HG03066 (cell line): ENCODE measurements around the gene UBAP2L.
A peak's percentile ranks its signal among the peaks of the same experiment; 100 is the strongest.
"Not testable (repeated sequence)": the region's sequence is repeated elsewhere in the genome, so short reads cannot be mapped to it uniquely, and the experiment has no call there.

Experiments
- ATAC-seq: cut with Tn5 transposase; IDR thresholded peaks from one replicate; pipeline ENCODE4 v1.9.1; 2021; ENCODE audit warnings: low read depth; ENCODE audit not compliant: unreplicated experiment

Gene UBAP2L

DNA sequence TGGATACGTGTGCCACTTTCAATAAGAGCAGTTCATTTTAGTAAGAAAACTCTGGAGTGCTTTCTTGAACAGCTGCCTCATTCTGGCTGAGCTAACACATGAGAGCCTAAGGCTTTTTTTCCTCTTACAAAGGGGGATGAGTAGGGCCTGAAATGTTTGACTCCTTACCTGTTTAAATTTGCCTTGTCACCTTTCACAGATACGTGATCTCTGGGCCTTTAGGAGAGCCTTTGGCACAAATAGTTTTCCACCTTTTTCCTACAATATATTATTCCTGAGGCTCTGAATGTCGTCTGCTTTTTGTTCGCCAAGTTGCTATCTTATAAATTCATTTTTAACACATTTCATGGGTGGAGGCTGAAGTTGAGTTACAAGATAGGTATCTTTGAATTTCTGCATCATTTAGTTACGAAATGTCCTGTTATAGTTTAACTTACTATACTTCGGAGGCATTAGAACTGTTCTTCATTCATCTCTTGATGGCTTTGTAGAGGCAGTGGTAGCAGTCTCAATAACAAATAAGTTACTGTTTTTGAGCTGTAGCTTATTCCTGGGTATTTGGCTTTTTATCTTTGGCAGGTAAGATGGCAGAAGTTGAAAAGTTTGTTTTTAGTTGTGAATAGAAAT is 17.2 kb downstream of the UBAP2L start:
- ATAC-seq = no peak

DNA sequence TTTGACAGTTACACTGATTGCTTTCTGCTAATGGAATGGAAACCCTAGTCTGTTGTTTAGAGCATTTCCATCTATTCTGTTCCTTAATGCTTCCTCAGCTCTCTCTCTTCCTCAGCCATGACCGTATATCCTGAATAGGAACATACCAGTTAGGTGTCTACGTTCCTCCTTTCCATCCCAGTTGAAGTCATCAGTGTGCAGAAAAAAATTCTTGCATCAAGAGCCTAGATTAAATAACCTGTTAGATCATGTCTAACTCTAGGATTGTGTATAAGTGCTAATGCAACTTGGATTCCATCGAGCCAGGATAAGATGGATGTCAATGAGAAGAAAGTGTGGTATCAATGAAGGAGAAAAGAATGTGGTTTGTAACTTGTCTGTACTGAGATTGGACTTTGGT is 18.7 kb downstream of the UBAP2L start:
- no peak for ATAC-seq

DNA sequence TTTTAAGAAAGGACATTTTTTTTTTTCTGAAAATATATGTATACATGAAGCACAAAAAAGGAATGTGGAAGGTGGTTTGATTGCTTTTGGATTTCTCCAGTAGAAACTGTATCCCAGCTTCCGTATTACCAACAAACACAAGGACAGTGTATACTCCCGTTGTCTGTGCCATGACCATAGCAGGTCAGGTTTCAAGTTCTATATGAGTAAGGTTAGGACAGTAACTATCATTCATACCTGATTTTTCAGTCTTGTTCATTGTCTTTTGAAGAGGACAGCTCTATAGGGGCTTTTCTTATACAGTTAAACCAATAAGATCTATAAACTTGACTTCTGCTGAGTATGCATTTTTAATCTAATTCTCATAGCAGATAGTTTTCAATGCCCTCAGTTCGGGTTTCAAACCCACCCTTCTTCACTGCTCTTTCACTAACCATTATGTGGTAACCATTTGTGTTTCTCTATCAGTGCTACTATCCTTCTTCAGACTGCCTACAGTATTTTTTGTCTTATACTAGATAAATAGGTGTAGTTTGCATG is 19.6 kb downstream of the UBAP2L start:
- no peak for ATAC-seq

DNA sequence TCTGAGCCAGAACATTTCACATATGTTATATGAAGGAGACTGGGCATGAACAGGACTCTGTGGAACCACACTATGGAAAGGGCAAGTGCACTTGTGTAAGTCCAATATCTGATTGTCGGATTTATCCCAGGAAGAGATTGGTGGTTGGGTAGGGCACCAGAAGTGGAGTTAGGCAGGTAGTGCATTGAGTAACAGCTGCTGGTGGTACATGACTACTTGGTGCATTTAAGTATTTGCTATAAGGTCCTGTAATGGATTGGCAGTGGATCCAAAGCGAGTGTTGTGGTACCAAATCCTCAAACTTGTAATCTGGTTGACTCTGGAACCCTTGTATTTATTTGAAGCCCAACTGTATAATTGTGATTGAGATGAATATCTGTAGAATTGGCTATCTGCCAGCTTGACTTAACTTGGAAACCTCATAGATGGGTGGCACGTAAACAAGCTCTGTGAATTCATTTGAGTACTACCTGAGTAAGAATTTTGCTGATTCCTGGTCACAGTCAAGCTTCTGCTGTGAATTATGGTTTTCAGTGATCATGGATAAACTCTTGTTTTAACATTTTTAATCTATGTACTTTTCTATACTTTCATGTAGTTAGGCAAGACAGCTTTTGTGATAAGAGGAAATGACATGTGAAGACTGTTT is 21.1 kb downstream of the UBAP2L start:
- no peak for ATAC-seq

DNA sequence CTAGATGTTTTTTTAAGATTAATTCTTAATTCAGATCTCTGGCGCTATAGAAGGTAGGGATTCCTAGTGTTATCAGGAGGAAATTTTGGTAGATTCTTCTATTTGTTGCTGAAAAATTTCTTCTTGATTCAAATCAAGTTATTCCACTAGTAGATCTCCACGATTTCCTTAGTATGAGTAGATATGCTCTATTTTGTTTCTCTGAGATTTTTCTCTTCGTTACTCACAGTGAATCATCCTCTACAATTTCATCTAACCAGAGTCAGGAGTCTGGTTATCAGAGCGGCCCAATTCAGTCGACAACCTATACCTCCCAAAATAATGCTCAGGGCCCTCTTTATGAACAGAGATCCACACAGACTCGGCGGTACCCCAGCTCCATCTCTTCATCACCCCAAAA is 32.9 kb downstream of the UBAP2L start:
- no peak for ATAC-seq

DNA sequence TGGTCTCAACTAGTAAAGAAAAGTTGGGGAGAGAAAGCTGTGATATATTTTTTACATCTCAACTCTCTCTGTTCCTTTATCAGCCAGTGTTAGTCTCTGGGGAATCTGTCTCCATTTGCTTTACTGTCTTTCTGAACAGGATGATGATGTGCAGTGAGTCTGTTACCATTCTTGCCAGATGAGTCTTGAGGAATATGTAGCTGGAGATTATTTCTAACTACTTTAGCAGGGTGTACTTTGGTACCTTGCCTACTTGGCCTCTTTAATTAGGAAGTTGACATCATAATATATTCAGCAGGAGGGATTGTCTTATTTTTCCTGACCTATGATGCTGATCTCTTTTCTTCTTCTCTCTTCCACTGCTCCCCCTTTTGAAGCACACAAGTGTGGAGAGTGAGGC is 35.9 kb downstream of the UBAP2L start:
- no peak for ATAC-seq

DNA sequence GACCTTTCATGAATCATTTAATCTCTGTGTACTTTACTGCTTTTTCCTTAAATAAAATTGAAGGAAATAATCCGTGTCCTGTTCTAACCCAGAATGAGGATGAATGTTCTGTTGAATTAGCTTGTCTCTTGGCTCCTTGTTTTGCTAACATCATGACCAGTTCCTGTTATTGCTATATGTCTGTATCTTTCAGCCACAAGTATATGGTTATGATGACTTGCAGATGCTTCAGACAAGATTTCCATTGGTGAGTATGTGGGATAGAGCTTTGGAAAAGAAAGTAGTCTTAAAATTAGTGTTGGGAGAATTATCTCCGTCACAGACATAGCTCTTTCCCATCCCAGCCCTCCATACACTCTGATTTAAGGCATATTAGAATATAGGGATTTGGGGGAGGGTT is 38.0 kb downstream of the UBAP2L start:
- ATAC-seq = no peak

DNA sequence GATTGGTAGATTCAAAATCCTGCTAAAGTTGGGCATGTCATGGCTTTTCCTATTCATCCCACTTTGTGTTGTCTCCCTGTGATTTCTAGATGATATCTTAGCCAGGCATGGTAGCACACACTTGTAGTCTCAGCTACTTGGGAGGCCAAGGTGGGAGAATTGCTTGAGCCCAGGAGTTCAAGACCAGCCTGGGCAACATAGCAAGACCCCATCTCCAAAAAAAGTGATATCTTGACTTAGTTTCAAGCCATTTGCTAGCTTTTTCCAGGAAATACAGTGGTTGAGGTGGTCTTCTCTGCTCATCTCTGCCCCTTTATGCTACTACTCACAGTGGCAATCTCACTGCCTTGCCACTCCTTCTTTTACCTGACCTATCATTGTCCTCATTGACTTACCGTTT is 39.4 kb downstream of the UBAP2L start:
- no peak for ATAC-seq

DNA sequence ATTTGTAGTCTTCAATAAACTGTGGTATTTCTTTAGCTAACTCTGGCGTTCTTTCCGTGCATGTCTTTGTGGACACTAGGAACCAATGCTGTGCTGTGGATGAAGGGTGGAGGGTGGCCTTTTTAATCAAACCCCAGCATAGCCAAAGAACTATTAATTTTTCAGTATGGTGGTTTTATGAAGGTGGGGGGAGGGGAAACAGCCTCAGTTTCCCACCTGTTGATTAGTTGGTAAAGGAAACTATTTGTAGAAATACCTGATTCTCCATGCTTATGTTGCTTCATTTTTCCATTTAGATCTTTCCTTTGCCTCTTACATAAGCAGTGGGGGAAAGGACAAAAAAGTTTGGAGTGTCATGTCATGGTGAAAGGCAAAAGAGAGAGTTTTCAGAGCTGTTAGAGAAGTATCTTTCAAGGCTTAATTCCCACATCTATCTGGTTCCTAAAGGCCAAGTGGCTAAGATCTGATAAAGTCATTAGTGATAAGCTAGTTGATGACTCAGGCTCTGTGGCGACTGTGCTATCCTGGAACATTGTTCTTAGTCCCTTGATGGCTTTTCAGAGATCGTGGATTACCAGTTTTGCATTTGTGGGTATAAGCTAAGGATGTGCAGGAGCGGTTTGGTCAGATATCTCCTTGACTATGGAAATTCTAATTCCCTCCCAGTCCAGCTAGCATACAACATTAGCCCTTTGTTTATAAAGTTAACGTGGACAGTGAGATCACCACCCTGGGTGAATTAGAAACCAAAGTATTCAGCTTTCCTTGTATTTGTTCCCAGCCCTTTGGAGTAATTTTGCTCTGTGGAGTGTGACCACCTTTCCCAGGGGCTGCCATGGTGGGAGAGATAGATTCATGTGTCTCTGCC is 42.9 kb downstream of the UBAP2L start:
- no peak for ATAC-seq

DNA sequence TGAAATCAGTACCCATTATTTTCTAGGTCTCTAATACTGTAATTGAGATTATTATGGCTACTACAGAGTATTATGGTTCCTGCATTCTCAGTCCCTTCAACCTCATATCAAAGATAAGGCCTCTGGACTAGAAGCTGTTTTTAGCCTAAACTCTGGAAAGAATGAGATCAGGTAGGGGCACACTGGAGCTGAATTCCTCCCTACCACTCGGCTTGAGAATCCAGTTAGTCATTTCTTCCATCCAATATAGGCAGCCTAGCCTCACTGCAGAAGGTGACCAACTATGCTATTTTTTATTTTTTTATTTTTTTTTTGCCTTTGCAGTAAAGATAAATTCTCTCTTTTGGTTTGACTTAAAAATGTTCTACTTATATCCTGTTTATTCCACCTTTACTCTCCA is 43.7 kb downstream of the UBAP2L start:
- no peak for ATAC-seq

DNA sequence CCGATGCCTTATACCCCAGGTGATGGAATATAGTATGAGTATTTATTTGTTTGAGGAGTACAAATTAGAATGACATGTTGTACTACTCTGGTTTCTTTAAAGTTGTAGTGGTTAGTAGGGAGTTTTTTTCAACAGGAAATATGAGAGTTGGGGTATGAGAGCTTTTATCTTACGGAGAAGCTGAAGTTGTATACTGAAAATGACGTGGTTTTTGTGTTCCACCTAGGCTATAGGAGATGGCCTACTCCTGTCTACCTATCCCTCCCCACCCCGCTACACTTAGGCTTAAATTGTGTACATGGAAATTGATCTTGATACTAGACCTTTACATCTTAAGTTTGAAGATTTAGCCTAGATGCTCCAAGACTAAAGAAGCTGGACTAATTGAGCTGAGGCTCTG is 44.8 kb downstream of the UBAP2L start:
- ATAC-seq = no peak

DNA sequence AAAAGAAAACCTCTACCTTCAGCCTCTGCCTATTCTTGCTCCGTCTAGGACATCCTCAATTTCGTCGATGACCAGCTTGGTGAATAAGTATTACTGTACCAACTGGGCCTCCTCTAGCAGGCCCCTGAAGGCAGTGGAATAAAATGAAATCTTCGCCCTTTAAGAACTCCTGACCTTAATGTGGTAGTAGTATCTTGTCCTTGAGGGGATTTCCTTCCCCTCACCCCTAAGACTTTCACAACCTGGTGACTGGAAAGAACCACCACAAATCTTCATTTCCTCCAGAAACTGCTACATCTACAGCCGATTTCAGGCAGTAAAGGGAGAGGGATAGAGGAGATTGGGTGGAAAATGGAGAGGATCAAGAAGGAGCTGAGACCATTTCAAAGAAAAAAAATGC is 50.1 kb downstream of the UBAP2L start:
- ATAC-seq = no peak

DNA sequence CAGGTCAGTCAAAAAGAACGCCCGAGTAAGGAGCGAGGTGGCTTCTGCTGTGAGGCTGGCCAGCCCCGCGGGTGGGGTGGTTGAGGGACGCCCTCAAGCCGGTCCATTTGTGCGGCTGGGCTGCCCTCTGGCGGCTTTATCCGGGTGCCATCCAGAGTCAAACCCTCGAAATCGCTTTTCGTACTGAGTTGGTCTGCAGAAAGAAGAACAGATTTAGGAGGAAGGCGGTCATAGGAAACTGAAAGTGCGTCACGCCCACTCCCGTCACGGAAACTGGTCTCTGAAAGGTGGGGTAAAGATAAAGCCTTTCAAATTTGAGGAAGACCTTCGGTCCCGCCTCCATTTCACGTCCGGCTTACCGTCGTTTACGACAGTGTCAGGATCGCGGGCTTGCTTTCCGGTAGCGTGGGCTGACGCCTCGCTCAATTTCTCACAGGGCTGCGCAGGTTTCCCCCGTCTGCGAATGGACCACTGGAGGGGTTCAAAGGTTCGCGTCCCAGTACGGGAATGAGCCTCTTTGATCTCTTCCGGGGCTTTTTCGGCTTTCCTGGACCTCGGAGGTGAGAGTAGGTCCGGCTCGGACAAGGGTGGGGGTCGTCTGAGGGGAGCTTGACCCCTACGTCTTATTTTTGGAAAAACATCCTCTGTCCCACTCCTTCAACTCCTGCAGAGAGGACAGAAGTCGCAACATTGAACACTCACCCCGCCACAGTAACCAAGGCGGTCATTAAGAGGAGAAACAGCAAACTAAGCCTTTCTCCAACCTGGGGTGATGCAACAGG is 51.7 kb downstream of the UBAP2L start, which contains the start of gene HAX1:
Gene HAX1, plus strand, starts transcription at position 413 of the 782 bp plus-strand sequence. Its CDS starts 95 bp downstream, at position 508.
- peak; percentile 84 for ATAC-seq

DNA sequence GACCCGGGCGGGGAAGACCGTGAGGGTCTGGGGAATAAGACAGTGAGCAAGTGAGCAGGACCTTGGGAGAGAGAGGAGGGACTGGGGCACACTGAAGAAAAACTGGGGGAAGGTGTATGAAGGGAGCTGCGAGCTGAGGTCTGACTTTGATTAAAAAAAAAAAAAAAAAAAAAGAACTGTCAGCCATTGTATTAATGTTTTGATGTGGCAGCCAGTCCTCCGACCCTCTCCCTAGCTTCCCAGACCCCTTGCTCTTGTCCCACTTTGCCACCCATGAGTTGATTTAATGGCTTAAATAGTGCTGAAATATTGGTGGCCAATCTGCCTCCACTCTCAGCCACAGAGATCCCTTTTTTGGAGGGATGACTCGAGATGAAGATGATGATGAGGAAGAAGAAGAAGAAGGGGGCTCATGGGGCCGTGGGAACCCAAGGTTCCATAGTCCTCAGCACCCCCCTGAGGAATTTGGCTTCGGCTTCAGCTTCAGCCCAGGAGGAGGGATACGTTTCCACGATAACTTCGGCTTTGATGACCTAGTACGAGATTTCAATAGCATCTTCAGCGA is 52.3 kb downstream of the UBAP2L start:
- ATAC-seq = no peak

DNA sequence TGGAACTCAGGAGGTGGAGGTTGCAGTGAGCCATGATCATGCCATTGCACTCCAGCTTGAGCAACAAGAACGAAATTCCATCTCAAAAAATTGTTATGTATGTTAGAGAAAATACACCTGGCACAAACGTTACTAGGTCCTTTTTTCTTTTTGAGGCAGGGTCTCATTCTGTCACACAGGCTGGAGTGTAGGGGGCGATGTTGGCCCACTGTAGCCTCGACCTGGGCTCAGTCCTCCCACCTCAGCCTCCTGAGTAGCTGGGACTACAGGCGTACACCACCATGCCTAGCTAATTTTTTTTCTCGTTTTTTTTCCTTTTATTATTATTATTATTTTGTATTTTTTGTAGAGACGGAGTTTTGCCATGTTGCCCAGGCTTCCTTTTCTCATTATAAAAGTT is 56.0 kb downstream of the UBAP2L start:
- no peak for ATAC-seq

DNA sequence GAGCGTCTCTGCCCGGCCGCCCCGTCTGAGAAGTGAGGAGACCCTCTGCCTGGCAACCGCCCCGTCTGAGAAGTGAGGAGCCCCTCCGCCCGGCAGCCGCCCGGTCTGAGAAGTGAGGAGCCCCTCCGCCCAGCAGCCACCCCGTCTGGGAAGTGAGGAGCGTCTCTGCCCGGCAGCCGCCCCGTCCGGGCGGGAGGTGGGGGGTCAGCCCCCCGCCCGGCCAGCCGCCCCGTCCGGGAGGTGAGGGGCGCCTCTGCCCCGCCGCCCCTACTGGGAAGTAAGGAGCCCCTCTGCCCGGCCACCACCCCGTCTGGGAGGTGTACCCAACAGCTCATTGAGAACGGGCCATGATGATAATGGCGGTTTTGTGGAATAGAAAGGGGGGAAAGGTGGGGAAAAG is 66.8 kb downstream of the UBAP2L start:
- ATAC-seq = not testable (repeated sequence)

DNA sequence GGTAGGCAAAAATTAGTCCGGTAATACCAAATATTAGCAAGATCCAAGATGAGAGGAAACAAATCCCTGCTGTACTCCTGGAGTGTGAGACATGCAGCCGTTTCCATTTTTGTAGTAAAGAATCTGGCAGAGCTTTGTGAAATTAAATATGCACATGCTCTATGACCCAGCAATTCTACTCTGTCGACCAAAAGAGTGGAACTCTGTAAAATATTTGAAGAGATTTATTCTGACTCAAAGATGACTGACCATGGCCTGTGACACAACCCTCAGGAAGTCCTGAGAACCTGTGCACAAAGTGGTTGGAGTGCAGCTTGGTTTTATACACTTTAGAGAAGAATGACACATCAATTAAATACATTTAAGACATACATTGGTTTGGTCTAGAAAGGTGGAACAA is 67.9 kb downstream of the UBAP2L start:
- ATAC-seq = no peak

DNA sequence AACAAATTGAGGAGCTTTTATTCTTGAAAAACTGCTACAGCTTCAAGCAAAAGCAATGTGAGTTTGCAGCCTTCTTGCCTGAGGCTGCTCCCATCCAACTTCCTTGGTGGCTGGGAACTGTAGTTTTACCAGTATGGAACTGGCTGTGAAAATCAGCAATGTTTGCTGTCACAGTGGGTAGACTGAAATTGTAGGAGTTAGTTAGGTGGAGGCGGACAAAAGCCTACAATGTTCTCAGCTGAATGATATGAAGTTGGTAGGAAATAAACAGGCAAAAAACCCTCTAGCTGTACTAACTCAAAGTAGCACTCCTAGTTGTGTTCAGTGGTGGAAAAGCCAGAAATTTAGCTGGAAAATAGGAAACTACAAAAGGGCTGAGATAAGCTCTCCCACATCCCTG is 70.2 kb downstream of the UBAP2L start:
- ATAC-seq = no peak

DNA sequence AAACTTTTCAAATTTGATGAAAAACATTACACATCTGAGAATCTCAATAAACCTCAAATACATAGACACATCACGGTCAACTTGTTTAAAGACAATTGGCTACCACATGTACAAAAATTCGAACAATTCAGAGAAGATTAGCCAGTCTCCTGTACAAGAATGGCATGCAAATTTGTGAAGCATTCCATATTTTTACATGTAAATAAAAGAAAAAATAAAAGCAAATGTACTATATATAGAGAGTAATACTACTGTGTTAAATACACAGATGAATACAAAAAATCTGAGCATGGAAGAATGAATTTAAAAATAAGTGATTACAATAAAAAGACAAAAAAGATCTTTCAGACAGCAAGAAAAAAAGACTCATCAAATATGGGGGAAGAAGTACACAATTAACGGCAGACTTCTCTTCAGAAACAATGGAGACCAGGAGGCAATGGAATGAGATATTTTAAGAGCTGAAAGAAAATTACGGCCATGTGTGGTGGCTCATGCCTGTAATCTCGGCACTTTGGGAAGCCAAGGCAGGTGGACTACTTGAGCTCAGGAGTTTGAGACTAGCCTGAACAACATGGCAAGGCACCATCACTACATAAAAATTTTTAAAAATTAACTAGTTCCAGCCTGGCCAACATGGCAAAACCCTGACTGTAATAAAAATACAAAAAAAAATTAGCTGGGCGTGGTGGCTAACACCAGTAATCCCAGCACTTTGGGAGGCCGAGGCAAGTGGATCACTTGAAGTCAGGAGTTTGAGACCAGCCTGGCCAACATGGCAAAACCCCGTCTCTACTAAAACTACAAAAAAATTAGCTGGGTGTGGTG is 74.9 kb downstream of the UBAP2L start:
- no peak for ATAC-seq
